T-helper 1 cell treated with Interleukin-12 subunit alpha and Interleukin-12 subunit beta and Interleukin-4 antibody, amounts not matched to agents 30 ng/mL and 1 ng/mL, for 36 hours (primary cell): ENCODE results near the gene NCF4. TPM values are rescaled to one million over a fixed set of nuclear protein-coding genes. Genes with fewer than 3 reads are reported as not detected.

Experiments used
- intact Hi-C: fragments of 100-400 bp; cut with micrococcal nuclease; formaldehyde crosslinking; loops from one replicate; pipeline ENCODE4 v1.15.1; 2024
- total RNA-seq: library from RNA; stranded (reverse); gene quantifications from 2 replicates; pipeline ENCODE4 v1.2.3, GENCODE V29; 2022

Gene NCF4
- total RNA-seq, 1 donor from 2014 or later, result 66.5 TPM

- intact Hi-C loops, result no loop called here
Measured at GRCh38 chr22:36918586-36919284, 57.9 kb downstream of the NCF4 start.

GRCh38 chr22:36921309-36922104 is 60.7 kb downstream of the NCF4 start:
- intact Hi-C loops, result no loop called here

GRCh38 chr22:36922105-36922608 is 61.4 kb downstream of the NCF4 start:
- intact Hi-C loops, result no loop called here

- intact Hi-C loops, result no loop called here
Measured at GRCh38 chr22:36922711-36923110, 61.9 kb downstream of the NCF4 start.

- intact Hi-C loops, result no loop called here
Measured at GRCh38 chr22:36923131-36923788, 62.5 kb downstream of the NCF4 start.

- intact Hi-C loops, result no loop called here
Measured at GRCh38 chr22:36924151-36924698, 63.4 kb downstream of the NCF4 start.

- intact Hi-C loops, result no loop called here
Measured at GRCh38 chr22:36925388-36926290, 64.8 kb downstream of the NCF4 start.

- intact Hi-C loops, result no loop called here
Measured at GRCh38 chr22:36926309-36926708, 65.5 kb downstream of the NCF4 start.

- intact Hi-C loops, result no loop called here
Measured at GRCh38 chr22:36926721-36927435, 66.1 kb downstream of the NCF4 start.

Other genes with a start within 250 kb of the NCF4 start
- not detected in 2 replicates for gene CACNG2, start 157.3 kb upstream of the NCF4 start, total RNA-seq
- gene IFT27, start 84.9 kb upstream of the NCF4 start, total RNA-seq, result 28.0 and 28.4 TPM in 2 replicates
- gene PVALB, start 44.0 kb upstream of the NCF4 start, total RNA-seq, result not detected in 2 replicates
- gene CSF2RB, start 52.6 kb downstream of the NCF4 start, total RNA-seq, result 37.5 and 40.1 TPM in 2 replicates
- 7.0 and 9.5 TPM in 2 replicates for gene TST, start 158.4 kb downstream of the NCF4 start, total RNA-seq
- 19.5 and 19.8 TPM in 2 replicates for gene MPST, start 158.7 kb downstream of the NCF4 start, total RNA-seq
- 51.1 and 55.3 TPM in 2 replicates for gene KCTD17, start 190.7 kb downstream of the NCF4 start, total RNA-seq
- 2.7 and 3.4 TPM in 2 replicates for gene TMPRSS6, start 248.7 kb downstream of the NCF4 start, total RNA-seq